OCI-LY1 (cell line): ENCODE measurements around the gene B3GALT6.

Source experiments
- H2AFZ ChIP-seq: fragments of 200-600 bp; sonication (generic), shearing (Covaris generic); 2 replicates; pipeline ENCODE4 v1.6.0; 2014; ENCODE audit warnings: antibody characterized with exemption, mild to moderate bottlenecking, low read length
- H3F3A ChIP-seq: fragments of 200-600 bp; sonication (generic), shearing (Covaris generic); 2 replicates; pipeline ENCODE4 v1.6.0; 2014; ENCODE audit warnings: mild to moderate bottlenecking, antibody characterized with exemption, low read length, moderate library complexity; ENCODE audit not compliant: insufficient read depth
- H3K27ac ChIP-seq: fragments of 200-600 bp; sonication (generic); 2 replicates; pipeline ENCODE4 v1.5.1; 2014; ENCODE audit warnings: low read length, mixed run types, mild to moderate bottlenecking, low read depth; ENCODE audit not compliant: poor library complexity, severe bottlenecking
- H3K27me3 ChIP-seq: fragments of 200-600 bp; sonication (generic); 2 replicates; pipeline ENCODE4 v1.6.0; 2014; ENCODE audit warnings: antibody characterized with exemption, mild to moderate bottlenecking, low read length, moderate library complexity; ENCODE audit not compliant: insufficient read depth
- H3K36me3 ChIP-seq: fragments of 200-600 bp; sonication (generic); 2 replicates; pipeline ENCODE4 v1.6.1; 2014; ENCODE audit warnings: mild to moderate bottlenecking, antibody characterized with exemption, low read length, moderate library complexity, mixed read lengths; ENCODE audit not compliant: insufficient read depth
- H3K4me1 ChIP-seq: fragments of 200-600 bp; sonication (generic); 2 replicates; pipeline ENCODE4 v1.5.1; 2014; ENCODE audit warnings: mild to moderate bottlenecking, low read length, moderate library complexity; ENCODE audit not compliant: insufficient read depth, severe bottlenecking
- H3K4me2 ChIP-seq: fragments of 200-600 bp; sonication (generic), shearing (Covaris generic); 2 replicates; pipeline ENCODE4 v1.6.1; 2014; ENCODE audit warnings: low read length
- H3K4me3 ChIP-seq: fragments of 200-600 bp; sonication (generic); 2 replicates; pipeline ENCODE4 v1.5.1; 2014; ENCODE audit warnings: low read length, low read depth, mild to moderate bottlenecking, mixed read lengths; ENCODE audit not compliant: poor library complexity, severe bottlenecking
- H3K79me2 ChIP-seq: fragments of 200-600 bp; shearing (Covaris generic); 2 replicates; pipeline ENCODE4 v1.6.1; 2016; ENCODE audit warnings: mixed run types, low read length, mixed read lengths; ENCODE audit not compliant: insufficient read depth
- H3K9ac ChIP-seq: fragments of 200-600 bp; sonication (generic), shearing (Covaris generic); 2 replicates; pipeline ENCODE4 v1.6.1; 2014; ENCODE audit warnings: mild to moderate bottlenecking, low read length, mixed read lengths
- H3K9me2 ChIP-seq: fragments of 200-600 bp; sonication (generic), shearing (Covaris generic); 2 replicates; pipeline ENCODE4 v1.6.1; 2014; ENCODE audit warnings: low read depth, mild to moderate bottlenecking, low read length, mixed read lengths
- H3K9me3 ChIP-seq: fragments of 200-600 bp; shearing (Covaris generic); 2 replicates; pipeline ENCODE4 v1.6.1; 2014; ENCODE audit warnings: low read length, mixed read lengths
- H4K20me1 ChIP-seq: fragments of 200-600 bp; sonication (generic), shearing (Covaris generic); 2 replicates; pipeline ENCODE4 v1.6.0; 2016; ENCODE audit warnings: mild to moderate bottlenecking, low read length; ENCODE audit not compliant: insufficient read depth
- CTCF ChIP-seq: fragments of 200-600 bp; sonication (generic), shearing (Covaris generic); IDR thresholded peaks from 2 replicates; pipeline ENCODE4 v1.5.1; 2017; ENCODE audit warnings: mild to moderate bottlenecking, antibody characterized with exemption, low read length, moderate library complexity, mixed read lengths
- EZH2 ChIP-seq: fragments of 200-600 bp; sonication (generic), shearing (Covaris generic); IDR thresholded peaks from 2 replicates; pipeline ENCODE4 v1.8.0; 2017; ENCODE audit warnings: borderline replicate concordance, mixed run types, mild to moderate bottlenecking, antibody characterized with exemption, low read length, moderate library complexity, mixed read lengths

B3GALT6 gene

GRCh38 chr1:1218524-1219200 is 13.4 kb upstream of the B3GALT6 start:
- Histone ChIP-seq H3K36me3 (peaks cover 76% of the 10 kb centered on the region), H2AFZ (no peak overlapping the region), H3K4me3 (no peak overlapping the region), H3K9ac (no peak overlapping the region), H3K79me2 (no peaks in the 10 kb centered on the region), H3K4me1 (peaks cover 9% of the 10 kb centered on the region), H3K9me2 (no peaks in the 10 kb centered on the region), H3F3A (no peaks in the 10 kb centered on the region), H3K27me3 (no peaks in the 10 kb centered on the region), H3K27ac (no peak overlapping the region), H3K9me3 (no peaks in the 10 kb centered on the region), H3K4me2 (no peak overlapping the region), H4K20me1 (no peaks in the 10 kb centered on the region)
- TF ChIP-seq EZH2 (no peak), CTCF (no peak)

GRCh38 chr1:1219341-1219740 is 12.7 kb upstream of the B3GALT6 start:
- H4K20me1 ChIP-seq, result no peaks in the 10 kb centered on the region
- no peak overlapping the region for H3K9ac ChIP-seq
- H3K4me1 ChIP-seq, result peaks cover 9% of the 10 kb centered on the region
- no peak for TF ChIP-seq CTCF
- H2AFZ ChIP-seq, result no peak overlapping the region
- no peaks in the 10 kb centered on the region for H3K9me3 ChIP-seq
- H3K27ac ChIP-seq, result no peak overlapping the region
- no peaks in the 10 kb centered on the region for H3K79me2 ChIP-seq
- H3K4me3 ChIP-seq, result no peak overlapping the region
- no peaks in the 10 kb centered on the region for H3F3A ChIP-seq
- no peaks in the 10 kb centered on the region for H3K27me3 ChIP-seq
- no peaks in the 10 kb centered on the region for H3K9me2 ChIP-seq
- H3K36me3 ChIP-seq, result peaks cover 79% of the 10 kb centered on the region
- H3K4me2 ChIP-seq, result no peak overlapping the region

GRCh38 chr1:1220197-1220596 is 11.8 kb upstream of the B3GALT6 start:
- H3K9me2 ChIP-seq, result no peaks in the 10 kb centered on the region
- no peak for TF ChIP-seq CTCF
- H3K4me3 ChIP-seq, result no peak overlapping the region
- no peaks in the 10 kb centered on the region for H3K79me2 ChIP-seq
- no peaks in the 10 kb centered on the region for H3F3A ChIP-seq
- H3K36me3 ChIP-seq, result peaks cover 87% of the 10 kb centered on the region
- H3K9me3 ChIP-seq, result no peaks in the 10 kb centered on the region
- no peaks in the 10 kb centered on the region for H3K27me3 ChIP-seq
- H3K9ac ChIP-seq, result no peak overlapping the region
- peaks cover 9% of the 10 kb centered on the region for H3K4me1 ChIP-seq
- no peaks in the 10 kb centered on the region for H4K20me1 ChIP-seq
- H3K27ac ChIP-seq, result no peak overlapping the region
- no peak overlapping the region for H3K4me2 ChIP-seq
- H2AFZ ChIP-seq, result no peak overlapping the region
